HCT116 (cell line): ENCODE data around the gene ELL3. TPM values are rescaled to one million over a fixed set of nuclear protein-coding genes. Genes with fewer than 3 reads are reported as not detected.

Source experiments
- ATAC-seq: fragments of 200-7000 bp; cut with Tn5 transposase; 2 replicates; pipeline ENCODE4 v1.9.1; 2020; ENCODE audit warnings: mild to moderate bottlenecking, moderate library complexity
- BruUV-seq: library from RNA; stranded (reverse); fragments of 400-500 nt; replicated peaks from 2 replicates; lab custom pipeline; 2021; lab: Mats Ljungman, UMichigan
- CTCF ChIA-PET: fragments of 300-600 bp; sonication (Branson Sonifier 250); formaldehyde crosslinking; loops from one replicate; lab custom pipeline; 2021; ENCODE audit warnings: antibody characterized with exemption; lab: Charles Lee
- POLR2A ChIA-PET: fragments of 300-600, 350-600 bp; sonication (Branson Sonifier 250); formaldehyde crosslinking; loops from one replicate; lab custom pipeline; 2021; ENCODE audit warnings: antibody characterized with exemption; lab: Charles Lee
- RAD21 ChIA-PET, 2 experiments: fragments of 300-600 bp; sonication (Branson Sonifier 250); formaldehyde crosslinking; loops; one replicate each; lab custom pipeline; 2023; ENCODE audit warnings: low total read pairs in 2 of 2; ENCODE audit not compliant: uncharacterized antibody in 2 of 2, unreplicated experiment in 2 of 2, low non-redundant PET in 1 of 2; lab: Charles Lee
- DNase-seq: peaks from one replicate; pipeline ENCODE4 v3.0.0-alpha.2; 2010; ENCODE audit warnings: low read depth, low spot score
- H2AFZ ChIP-seq: fragments of 200-600 bp; shearing (Covaris generic), sonication (generic); 2 replicates; pipeline ENCODE4 v1.6.1; 2017; ENCODE audit warnings: low read depth, mixed run types, mixed read lengths, antibody characterized with exemption, low read length; ENCODE audit not compliant: poor library complexity, severe bottlenecking
- H3K27ac ChIP-seq: 2 replicates; pipeline ENCODE4 v1.5.1; 2012; ENCODE audit warnings: low read depth, low read length
- H3K27me3 ChIP-seq: fragments of 200-600 bp; sonication (generic); 2 replicates; pipeline ENCODE4 v1.6.1; 2016; ENCODE audit warnings: mixed run types, low read length, mixed read lengths; ENCODE audit not compliant: insufficient read depth
- H3K36me3 ChIP-seq, 2 experiments: fragments of 200-500 bp in 1 of 2; fragments of 200-600 bp in 1 of 2; sonication (Bioruptor generic) in 1 of 2; sonication (generic) in 1 of 2; 2 replicates each; pipeline versions ENCODE4 v1.5.1 to v1.6.1; 2014 to 2016; ENCODE audit warnings: low read length in 2 of 2, inconsistent platforms in 1 of 2, mixed read lengths in 1 of 2, mixed run types in 1 of 2; ENCODE audit not compliant: insufficient read depth in 2 of 2, control insufficient read depth in 1 of 2
- H3K4me1 ChIP-seq, 2 experiments: fragments of 200-600 bp in 1 of 2; sonication (generic) in 1 of 2; 2 replicates each; pipeline versions ENCODE4 v1.5.1 to v1.6.1; 2012 to 2017; ENCODE audit warnings: low read length in 2 of 2, inconsistent platforms in 1 of 2, mild to moderate bottlenecking in 1 of 2, mixed read lengths in 1 of 2, mixed run types in 1 of 2, moderate library complexity in 1 of 2; ENCODE audit not compliant: insufficient read depth in 2 of 2, control insufficient read depth in 1 of 2
- H3K4me2 ChIP-seq: fragments of 200-600 bp; sonication (generic); 2 replicates; pipeline ENCODE4 v1.6.1; 2017; ENCODE audit warnings: mixed run types, low read length, mixed read lengths
- H3K4me3 ChIP-seq, 2 experiments: fragments of 200-600 bp in 1 of 2; sonication (generic) in 1 of 2; replicated peaks in 1 of 2; 2 replicates each; pipeline ENCODE4 v1.5.1; 2011 to 2016; ENCODE audit warnings: low read length in 2 of 2, control low read depth in 1 of 2, low read depth in 1 of 2, mild to moderate bottlenecking in 1 of 2, mixed read lengths in 1 of 2, mixed run types in 1 of 2
- H3K79me2 ChIP-seq: fragments of 200-600 bp; sonication (generic); 2 replicates; pipeline ENCODE4 v1.6.1; 2017; ENCODE audit warnings: mild to moderate bottlenecking, mixed run types, low read length, moderate library complexity, mixed read lengths; ENCODE audit not compliant: insufficient read depth
- H3K9ac ChIP-seq: fragments of 200-600 bp; sonication (generic); 2 replicates; pipeline ENCODE4 v1.6.1; 2016; ENCODE audit warnings: low read length, mixed read lengths
- H3K9me2 ChIP-seq: fragments of 200-600 bp; sonication (generic), shearing (Covaris generic); 2 replicates; pipeline ENCODE4 v1.6.1; 2017; ENCODE audit warnings: mixed run types, mild to moderate bottlenecking, moderate library complexity; ENCODE audit not compliant: insufficient read depth
- H3K9me3 ChIP-seq, 2 experiments: fragments of 200-500 bp in 1 of 2; fragments of 200-600 bp in 1 of 2; sonication (Bioruptor generic) in 1 of 2; sonication (generic) in 1 of 2; 2 replicates each; pipeline ENCODE4 v1.6.1; 2014 to 2017; ENCODE audit warnings: low read length in 2 of 2, mixed read lengths in 2 of 2, inconsistent platforms in 1 of 2, low read depth in 1 of 2, mild to moderate bottlenecking in 1 of 2, mixed run types in 1 of 2, moderate library complexity in 1 of 2; ENCODE audit not compliant: control insufficient read depth in 1 of 2, insufficient read depth in 1 of 2
- H4K20me1 ChIP-seq: fragments of 200-600 bp; sonication (generic), shearing (Covaris generic); 2 replicates; pipeline ENCODE4 v1.6.1; 2017; ENCODE audit warnings: mixed run types, mild to moderate bottlenecking, moderate library complexity; ENCODE audit not compliant: insufficient read depth
- CBX3 ChIP-seq: IDR thresholded peaks from 2 replicates; pipeline ENCODE4 v1.6.1; 2012; ENCODE audit warnings: low read depth
- CEBPB ChIP-seq: IDR thresholded peaks from 2 replicates; pipeline ENCODE4 v1.6.1; 2012; ENCODE audit warnings: low read depth
- CTCF ChIP-seq, 3 experiments: fragments of 200-600 bp in 1 of 3; sonication (generic) in 1 of 3; IDR thresholded peaks in 2 of 3; conservative IDR thresholded peaks in 1 of 3; 2 replicates each; pipeline ENCODE4 v1.5.1; 2012 to 2017; ENCODE audit warnings: low read depth in 2 of 3, low read length in 2 of 3, antibody characterized with exemption in 1 of 3, borderline replicate concordance in 1 of 3, control low read depth in 1 of 3, mild to moderate bottlenecking in 1 of 3, mixed read lengths in 1 of 3, mixed run types in 1 of 3, moderate library complexity in 1 of 3; ENCODE audit not compliant: insufficient read depth in 1 of 3
- EGR1 ChIP-seq: IDR thresholded peaks from 2 replicates; pipeline ENCODE4 v1.6.1; 2012; ENCODE audit warnings: low read depth
- EZH2 ChIP-seq: fragments of 200-600 bp; sonication (generic); IDR thresholded peaks from 2 replicates; pipeline ENCODE4 v1.6.1; 2017; ENCODE audit warnings: antibody characterized with exemption, mixed run types
- JUND ChIP-seq: IDR thresholded peaks from 2 replicates; pipeline ENCODE4 v1.6.1; 2012
- POLR2A ChIP-seq: IDR thresholded peaks from 2 replicates; pipeline ENCODE4 v1.7.0; 2011; ENCODE audit warnings: borderline replicate concordance; ENCODE audit not compliant: insufficient read depth, insufficient read length; ENCODE audit errors: extremely low read depth
- POLR2AphosphoS5 ChIP-seq: IDR thresholded peaks from 2 replicates; pipeline ENCODE4 v1.6.1; 2011; ENCODE audit warnings: mild to moderate bottlenecking, low read depth, low read length, moderate library complexity
- RAD21 ChIP-seq: IDR thresholded peaks from 2 replicates; pipeline ENCODE4 v1.6.1; 2012; ENCODE audit warnings: low read depth, mild to moderate bottlenecking
- SIN3A ChIP-seq: IDR thresholded peaks from 2 replicates; pipeline ENCODE4 v1.6.1; 2012; ENCODE audit warnings: low read depth
- SP1 ChIP-seq: IDR thresholded peaks from 2 replicates; pipeline ENCODE4 v1.6.1; 2012; ENCODE audit warnings: low read depth
- SRF ChIP-seq: IDR thresholded peaks from 2 replicates; pipeline ENCODE4 v1.6.1; 2012; ENCODE audit warnings: low read depth
- TCF7L2 ChIP-seq: IDR thresholded peaks from 2 replicates; pipeline ENCODE4 v1.7.0; 2011; ENCODE audit warnings: borderline replicate concordance, inconsistent platforms; ENCODE audit not compliant: insufficient read depth, insufficient read length; ENCODE audit errors: extremely low read depth
- ZBTB33 ChIP-seq: IDR thresholded peaks from 2 replicates; pipeline ENCODE4 v1.6.1; 2011; ENCODE audit warnings: mild to moderate bottlenecking, low read length, moderate library complexity; ENCODE audit not compliant: insufficient replicate concordance; ENCODE audit errors: extremely low read depth
- ZFX ChIP-seq: fragments of 450-650 bp; IDR thresholded peaks from 2 replicates; pipeline ENCODE4 v1.6.1; 2017
- ZNF274 ChIP-seq: fragments of 200-500 bp; sonication (Bioruptor generic); IDR thresholded peaks from 2 replicates; pipeline ENCODE4 v1.6.1; 2014; ENCODE audit warnings: mild to moderate bottlenecking, low read depth, low read length, inconsistent platforms
- intact Hi-C: fragments of 100-400 bp; cut with micrococcal nuclease; formaldehyde crosslinking; loops from 2 replicates; pipeline ENCODE4 v1.10.0; 2022
- total RNA-seq: library from RNA; stranded (reverse); gene quantifications from one replicate; pipeline ENCODE4 v1.2.1, GENCODE V29; 2021; ENCODE audit not compliant: unreplicated experiment
- TF ChIP-seq, protein P1 (sequence below): IDR thresholded peaks from 2 replicates; pipeline ENCODE4 v1.6.1; 2012; ENCODE audit warnings: low read depth

The ELL3 gene
- total RNA-seq, 1 experiment from 2014 or later, result 16.2 TPM

GRCh38 chr15:43748376-43748775 lies 28.4 kb downstream of the ELL3 start:
- H3K9ac ChIP-seq, result no peak overlapping the region
- H3K27ac ChIP-seq, result no peak overlapping the region
- ChIA-PET POLR2A (no interaction called here), CTCF (no interaction called here), RAD21 (no interaction called here)
- peaks cover 70% of the 10 kb centered on the region for H3K79me2 ChIP-seq
- DNase-seq (no peak), ATAC-seq (no peak)
- H3K36me3 ChIP-seq, result peaks cover 9 to 23% of the 10 kb centered on the region in 2 experiments
- no peaks in the 10 kb centered on the region for H3K9me2 ChIP-seq
- BruUV-seq, result no TSS peak
- no peaks in the 10 kb centered on the region for H3K9me3 ChIP-seq
- no peak overlapping the region for H3K4me3 ChIP-seq
- no peaks in the 10 kb centered on the region for H3K27me3 ChIP-seq
- TF ChIP-seq ZFX (no peak), CBX3 (no peak), ZNF274 (no peak), POLR2A (no peak), ZBTB33 (no peak), RAD21 (no peak), SIN3A (no peak), CEBPB (no peak), TCF7L2 (no peak), CTCF (IDR thresholded peaks at IDR 0.05 in 2 of 3, conservative IDR thresholded peaks at IDR 0.05 in 1 of 3; ENCODE audit: borderline replicate concordance in 1 of 3, insufficient read depth in 1 of 3, low read depth in 2 of 3, low read length in 2 of 3) (no peak), EGR1 (no peak), POLR2AphosphoS5 (no peak), SP1 (no peak), SRF (no peak), EZH2 (no peak), JUND (no peak)
- TF ChIP-seq, protein P1, sequence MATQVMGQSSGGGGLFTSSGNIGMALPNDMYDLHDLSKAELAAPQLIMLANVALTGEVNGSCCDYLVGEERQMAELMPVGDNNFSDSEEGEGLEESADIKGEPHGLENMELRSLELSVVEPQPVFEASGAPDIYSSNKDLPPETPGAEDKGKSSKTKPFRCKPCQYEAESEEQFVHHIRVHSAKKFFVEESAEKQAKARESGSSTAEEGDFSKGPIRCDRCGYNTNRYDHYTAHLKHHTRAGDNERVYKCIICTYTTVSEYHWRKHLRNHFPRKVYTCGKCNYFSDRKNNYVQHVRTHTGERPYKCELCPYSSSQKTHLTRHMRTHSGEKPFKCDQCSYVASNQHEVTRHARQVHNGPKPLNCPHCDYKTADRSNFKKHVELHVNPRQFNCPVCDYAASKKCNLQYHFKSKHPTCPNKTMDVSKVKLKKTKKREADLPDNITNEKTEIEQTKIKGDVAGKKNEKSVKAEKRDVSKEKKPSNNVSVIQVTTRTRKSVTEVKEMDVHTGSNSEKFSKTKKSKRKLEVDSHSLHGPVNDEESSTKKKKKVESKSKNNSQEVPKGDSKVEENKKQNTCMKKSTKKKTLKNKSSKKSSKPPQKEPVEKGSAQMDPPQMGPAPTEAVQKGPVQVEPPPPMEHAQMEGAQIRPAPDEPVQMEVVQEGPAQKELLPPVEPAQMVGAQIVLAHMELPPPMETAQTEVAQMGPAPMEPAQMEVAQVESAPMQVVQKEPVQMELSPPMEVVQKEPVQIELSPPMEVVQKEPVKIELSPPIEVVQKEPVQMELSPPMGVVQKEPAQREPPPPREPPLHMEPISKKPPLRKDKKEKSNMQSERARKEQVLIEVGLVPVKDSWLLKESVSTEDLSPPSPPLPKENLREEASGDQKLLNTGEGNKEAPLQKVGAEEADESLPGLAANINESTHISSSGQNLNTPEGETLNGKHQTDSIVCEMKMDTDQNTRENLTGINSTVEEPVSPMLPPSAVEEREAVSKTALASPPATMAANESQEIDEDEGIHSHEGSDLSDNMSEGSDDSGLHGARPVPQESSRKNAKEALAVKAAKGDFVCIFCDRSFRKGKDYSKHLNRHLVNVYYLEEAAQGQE, result no peak
- no peak overlapping the region for H2AFZ ChIP-seq
- intact Hi-C loops, result no loop called here
- H3K4me1 ChIP-seq, result peaks cover 3 to 14% of the 10 kb centered on the region in 2 experiments; a peak in 2 of 4 replicates
- H4K20me1 ChIP-seq, result peaks cover 13% of the 10 kb centered on the region; the same call in 1 of the 2 replicates
- no peak overlapping the region for H3K4me2 ChIP-seq
